Transverse colon (tissue), 4 donors: Measurements from ENCODE around the gene TFPI2. TPM values are rescaled to one million over a fixed set of nuclear protein-coding genes. Genes with fewer than 3 reads are reported as not detected.

ENCODE experiments used
- DNase-seq: peaks from one replicate; pipeline ENCODE4 v3.0.0-alpha.2; 2019
- H3K27ac ChIP-seq, 4 donors: fragments of 200-600 bp; sonication (generic); 2 replicates each; pipeline ENCODE4 v1.5.1; 2016 to 2018; ENCODE audit warnings: inconsistent platforms in 4 of 4
- H3K27me3 ChIP-seq: fragments of 200-600 bp; sonication (generic); 2 replicates; pipeline ENCODE4 v1.5.1; 2017; ENCODE audit warnings: inconsistent platforms
- H3K36me3 ChIP-seq, 4 donors: fragments of 200-600 bp; sonication (generic); 2 replicates each; pipeline ENCODE4 v1.5.1; 2017 to 2019; ENCODE audit warnings: inconsistent platforms in 4 of 4
- H3K4me1 ChIP-seq, 4 donors: fragments of 200-600 bp; sonication (generic); 2 replicates each; pipeline ENCODE4 v1.5.1; 2017 to 2020; ENCODE audit warnings: inconsistent platforms in 4 of 4
- H3K4me3 ChIP-seq, 4 donors: fragments of 200-600 bp; sonication (generic); 1 replicate in 1 of 4; 2 replicates in 3 of 4; pipeline versions ENCODE4 v1.5.1 to v1.6.1; 2017 to 2019; ENCODE audit warnings: inconsistent platforms in 4 of 4
- H3K9me3 ChIP-seq, 2 donors: fragments of 200-600 bp; sonication (generic); 2 replicates each; pipeline ENCODE4 v1.5.1; 2017 to 2019; ENCODE audit warnings: inconsistent platforms in 2 of 2
- CTCF ChIP-seq, 5 experiments: fragments of 200-600 bp in 3 of 5; fragments of 450-650 bp in 2 of 5; sonication (generic) in 3 of 5; IDR thresholded peaks; 1 replicate in 2 of 5; 2 replicates in 3 of 5; pipeline ENCODE4 v1.5.1; 2016 to 2017; ENCODE audit warnings: antibody characterized with exemption in 5 of 5, inconsistent platforms in 3 of 5, mild to moderate bottlenecking in 2 of 5, moderate library complexity in 1 of 5
- EP300 ChIP-seq: sonication (generic); formaldehyde crosslinking; IDR thresholded peaks from one replicate; pipeline ENCODE4 v1.6.1; 2017; ENCODE audit warnings: antibody characterized with exemption, low read depth
- POLR2A ChIP-seq: fragments of 450-650 bp; IDR thresholded peaks from one replicate; pipeline ENCODE4 v1.6.1; 2016; ENCODE audit warnings: antibody characterized with exemption, mild to moderate bottlenecking, moderate library complexity
- POLR2AphosphoS5 ChIP-seq, 3 donors: sonication (generic); formaldehyde crosslinking; IDR thresholded peaks; one replicate each; pipeline ENCODE4 v1.6.1; 2016; ENCODE audit warnings: antibody characterized with exemption in 3 of 3
- WGBS, 2 donors: methylation state at CpG; one replicate each; pipeline ENCODE4 v1.1.5; 2018; ENCODE audit warnings: low coverage in 1 of 2; 5-methylcytosine and 5-hydroxymethylcytosine counted together
- in situ Hi-C, 4 donors: fragments of 200-750 bp; cut with MboI; loops; one replicate each; pipeline versions ENCODE4 v1.15.0 to v1.15.1; 2017; ENCODE audit warnings: low sequenced_read_pairs in 3 of 4, low pct_ligation_motif_present in 1 of 4, low pct_unique_long_range_greater_than_20kb in 1 of 4
- intact Hi-C: fragments of 100-400 bp; cut with DNase I; formaldehyde crosslinking; loops from one replicate; pipeline ENCODE4 v1.15.1; 2023; ENCODE audit warnings: low total_unique reads
- total RNA-seq, 4 donors: library from RNA; depleted of rRNA; stranded (reverse); fragments of >200 nt; gene quantifications; one replicate each; pipeline ENCODE4 v1.1.0, GENCODE V29; 2016

Gene TFPI2
- total RNA-seq, 4 donors from 2014 or later = 0.40 to 0.79 (median 0.68) TPM; not detected in 1

- DNase-seq = no peak
- H3K9me3 ChIP-seq = no peaks in the 10 kb centered on the region
- intact Hi-C loops = no loop called here
- in situ Hi-C loops = loop anchor here in 1 of 4 donors (25.0 kb wide), 1 partner anchor 205 kb away; no protein-coding TSS in a partner anchor
- no peak overlapping the region for H3K27ac ChIP-seq
- H3K27me3 ChIP-seq = no peaks in the 10 kb centered on the region
- H3K4me3 ChIP-seq = no peak overlapping the region
- H3K36me3 ChIP-seq = no peaks in the 10 kb centered on the region
- TF ChIP-seq POLR2AphosphoS5 (IDR thresholded peaks at IDR 0.05) = no peak
- no peak for TF ChIP-seq POLR2A
- no peak for TF ChIP-seq EP300
- TF ChIP-seq CTCF (IDR thresholded peaks at IDR 0.05) = no peak
- H3K4me1 ChIP-seq = no peaks in the 10 kb centered on the region
Observed at GRCh38 chr7:93882468-93882867, 8.1 kb downstream of the TFPI2 start.

DNA sequence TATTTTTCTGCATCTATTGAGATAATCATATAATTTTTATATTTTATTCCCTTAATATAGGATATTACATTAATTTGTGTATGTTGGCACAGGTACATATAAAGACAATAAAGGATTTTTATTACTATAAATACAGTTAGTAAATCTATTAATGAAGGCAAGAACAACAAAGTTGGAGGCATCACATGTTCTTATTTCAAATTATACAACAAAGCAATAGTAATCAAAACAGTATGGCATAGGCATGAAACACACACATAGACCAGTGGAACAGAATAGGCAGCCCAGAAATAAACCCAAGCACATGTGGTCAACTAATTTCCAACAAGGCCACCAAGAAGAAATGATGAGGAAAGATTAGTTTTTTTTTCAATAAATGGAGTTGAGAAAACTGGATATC is 11.2 kb downstream of the TFPI2 start:
- DNase-seq = no peak
- intact Hi-C loops = no loop called here
- Histone ChIP-seq H3K9me3 (no peaks in the 10 kb centered on the region), H3K4me1 (no peaks in the 10 kb centered on the region), H3K27me3 (no peaks in the 10 kb centered on the region), H3K36me3 (no peaks in the 10 kb centered on the region), H3K27ac (no peak overlapping the region), H3K4me3 (no peak overlapping the region)
- TF ChIP-seq EP300 (no peak), POLR2AphosphoS5 (IDR thresholded peaks at IDR 0.05) (no peak), POLR2A (no peak), CTCF (IDR thresholded peaks at IDR 0.05) (no peak)
- in situ Hi-C loops = loop anchor here in 1 of 4 donors (25.0 kb wide), 1 partner anchor 208 kb away; no protein-coding TSS in a partner anchor

DNA sequence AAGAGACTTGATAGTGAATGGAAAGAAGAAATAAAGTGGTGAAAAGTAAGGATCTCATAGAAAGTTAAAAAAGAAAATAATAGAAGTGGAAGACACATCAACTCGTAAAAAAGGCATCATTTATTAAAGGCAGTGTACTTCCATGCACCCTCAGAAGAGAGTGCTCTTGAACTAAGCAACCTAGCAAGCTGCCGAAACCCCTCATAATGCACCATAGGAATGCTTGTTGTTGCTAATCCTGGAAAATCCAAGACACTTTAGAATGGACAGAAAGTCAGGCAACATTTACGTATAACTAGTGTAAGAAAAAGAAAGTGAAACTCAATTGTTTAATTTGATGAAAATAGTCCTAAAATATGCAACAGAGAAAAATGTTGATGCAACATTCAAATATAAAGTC is 12.8 kb downstream of the TFPI2 start:
- Histone ChIP-seq H3K4me3 (no peak overlapping the region), H3K4me1 (no peaks in the 10 kb centered on the region), H3K36me3 (no peaks in the 10 kb centered on the region), H3K9me3 (no peaks in the 10 kb centered on the region), H3K27me3 (no peaks in the 10 kb centered on the region), H3K27ac (no peak overlapping the region)
- 67 to 70% methylated on average over 3 of the region's 3 CpGs for WGBS, 2 donors
- DNase-seq = no peak
- TF ChIP-seq CTCF (IDR thresholded peaks at IDR 0.05) = no peak
- no peak for TF ChIP-seq EP300
- no peak for TF ChIP-seq POLR2AphosphoS5 (IDR thresholded peaks at IDR 0.05)
- TF ChIP-seq POLR2A = no peak
- in situ Hi-C loops = loop anchor here in 1 of 4 donors (25.0 kb wide), 1 partner anchor 210 kb away; no protein-coding TSS in a partner anchor
- intact Hi-C loops = no loop called here

GRCh38 chr7:93873998-93874574 is 16.5 kb downstream of the TFPI2 start:
- no peaks in the 10 kb centered on the region for H3K9me3 ChIP-seq
- no peak overlapping the region for H3K27ac ChIP-seq
- no peak for DNase-seq
- TF ChIP-seq POLR2AphosphoS5 (IDR thresholded peaks at IDR 0.05) (no peak), CTCF (IDR thresholded peaks at IDR 0.05) (no peak), EP300 (no peak), POLR2A (no peak)
- in situ Hi-C loops = no loop called here
- no peaks in the 10 kb centered on the region for H3K36me3 ChIP-seq
- H3K27me3 ChIP-seq = no peaks in the 10 kb centered on the region
- no peak overlapping the region for H3K4me3 ChIP-seq
- WGBS, 2 donors = 32 to 63% methylated on average over 1 of the region's 1 CpG
- intact Hi-C loops = no loop called here
- no peaks in the 10 kb centered on the region for H3K4me1 ChIP-seq
